HS-27A (cell line): ENCODE measurements around the gene SCRN2.

Source experiments
- DNase-seq: peaks from one replicate; pipeline ENCODE4 v3.0.0-alpha.2; 2012; ENCODE audit warnings: low read depth, missing footprints

SCRN2 gene

DNA sequence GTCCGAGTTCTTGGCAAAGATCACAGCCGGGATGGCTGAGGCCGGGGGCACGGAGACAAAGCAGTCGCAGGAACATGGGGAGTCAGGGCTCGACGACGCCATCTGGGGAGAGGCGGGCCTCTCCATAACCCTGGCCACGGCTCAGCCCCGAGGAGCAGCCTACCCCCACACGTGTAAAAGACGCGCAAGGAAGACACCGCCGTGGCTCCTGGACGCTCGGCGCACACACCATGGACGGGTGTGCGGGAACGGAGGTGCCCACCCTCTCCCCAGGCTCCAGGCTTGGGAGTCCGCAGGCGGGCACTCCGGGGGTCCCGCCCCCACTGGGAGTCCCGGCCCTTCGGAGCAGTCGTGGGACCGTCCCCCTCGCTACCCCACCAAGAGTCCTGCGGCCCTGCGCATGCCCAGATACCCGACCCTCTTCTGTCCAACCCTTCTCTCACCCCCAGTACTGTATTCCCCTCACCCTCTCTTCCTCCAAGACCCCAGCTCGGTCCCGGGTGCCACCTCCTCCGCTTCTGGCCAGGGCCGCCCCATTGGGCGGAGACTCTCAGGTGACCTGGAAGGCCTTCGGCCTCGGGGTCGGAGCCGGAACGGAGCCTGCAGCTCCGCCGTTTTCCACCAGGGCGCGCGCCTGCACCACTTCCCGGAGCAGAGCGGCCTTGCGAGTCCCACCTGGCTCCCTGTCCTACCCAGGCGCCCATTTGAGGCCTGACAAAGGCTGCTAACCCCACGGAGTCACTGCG lies at the start of gene SCRN2:
TSS of gene SCRN2 (minus strand) at position 532 of the 746 bp plus-strand sequence. CDS start at position 102, 430 bp downstream.
- peak; percentile 77 for DNase-seq

- DNase-seq, result peak; percentile 47
Observed at GRCh38 chr17:47889734-47890529, 48.9 kb upstream of the SCRN2 start.

- no peak for DNase-seq
Observed at GRCh38 chr17:47888293-47888692, 47.2 kb upstream of the SCRN2 start.

- DNase-seq, result no peak
Observed at GRCh38 chr17:47884905-47885730, 44.0 kb upstream of the SCRN2 start.

DNA sequence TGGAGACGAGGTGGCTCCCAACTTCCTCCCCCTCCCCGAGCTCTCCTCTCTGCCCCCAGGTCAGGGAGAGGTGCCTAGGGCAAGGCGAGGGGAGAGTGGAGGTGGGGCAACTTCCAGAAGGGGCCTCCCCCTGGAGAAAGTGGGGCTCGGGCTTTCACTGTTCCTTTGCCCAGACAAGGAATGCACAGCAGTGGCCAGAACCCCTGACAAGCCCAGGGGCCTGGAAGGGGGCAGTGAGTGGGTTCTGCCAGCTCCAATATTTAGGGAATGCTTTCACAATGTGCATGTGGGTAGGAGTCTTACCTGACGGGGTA lies 43.3 kb upstream of the SCRN2 start:
- DNase-seq, result no peak

GRCh38 chr17:47883589-47884426 lies 42.7 kb upstream of the SCRN2 start:
- no peak for DNase-seq

DNA sequence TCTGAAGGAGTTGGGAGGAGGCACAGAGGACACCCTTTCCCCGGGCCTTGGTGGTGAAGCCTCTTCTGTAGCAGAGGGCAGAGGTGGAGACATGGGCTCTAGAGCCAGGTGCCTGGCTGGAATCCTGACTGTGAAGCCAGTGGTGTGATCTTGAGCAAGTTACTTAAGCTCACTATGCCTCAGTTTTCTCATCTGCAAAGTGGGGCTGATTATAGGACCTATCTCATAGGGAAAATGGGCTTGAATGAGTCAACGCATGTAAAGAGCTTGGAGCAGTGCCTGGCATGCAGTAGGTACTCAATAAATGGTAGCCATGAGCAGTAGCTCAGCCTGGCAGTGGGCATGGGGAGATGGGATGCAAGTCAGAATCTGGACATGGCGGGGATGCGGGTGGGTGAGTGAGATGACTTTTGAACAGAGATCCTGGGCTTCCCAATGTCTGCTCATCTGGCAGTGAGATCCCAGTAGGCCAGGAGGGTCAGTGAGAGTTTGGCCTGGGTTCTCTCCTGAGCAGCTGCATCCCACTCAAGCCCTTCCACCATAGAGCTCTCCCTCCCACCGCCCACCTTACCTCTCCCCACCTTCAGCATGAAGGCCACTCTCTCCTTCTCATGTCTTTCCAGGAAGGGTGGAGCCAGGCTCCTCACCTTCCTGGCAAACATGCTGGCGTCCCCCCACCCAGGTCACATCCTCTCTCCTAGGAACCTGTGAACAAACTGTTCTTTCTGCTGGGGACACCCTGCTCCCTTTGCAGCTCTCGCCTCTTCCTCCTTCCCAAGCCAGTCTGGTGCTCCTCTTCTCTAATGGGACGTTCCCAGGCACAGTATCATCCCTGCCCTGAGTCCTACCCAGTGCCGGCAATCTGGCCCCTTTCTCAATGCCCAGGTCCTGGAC lies 41.9 kb upstream of the SCRN2 start:
- DNase-seq, result no peak

GRCh38 chr17:47882247-47882646 lies 41.2 kb upstream of the SCRN2 start:
- DNase-seq, result no peak

DNA sequence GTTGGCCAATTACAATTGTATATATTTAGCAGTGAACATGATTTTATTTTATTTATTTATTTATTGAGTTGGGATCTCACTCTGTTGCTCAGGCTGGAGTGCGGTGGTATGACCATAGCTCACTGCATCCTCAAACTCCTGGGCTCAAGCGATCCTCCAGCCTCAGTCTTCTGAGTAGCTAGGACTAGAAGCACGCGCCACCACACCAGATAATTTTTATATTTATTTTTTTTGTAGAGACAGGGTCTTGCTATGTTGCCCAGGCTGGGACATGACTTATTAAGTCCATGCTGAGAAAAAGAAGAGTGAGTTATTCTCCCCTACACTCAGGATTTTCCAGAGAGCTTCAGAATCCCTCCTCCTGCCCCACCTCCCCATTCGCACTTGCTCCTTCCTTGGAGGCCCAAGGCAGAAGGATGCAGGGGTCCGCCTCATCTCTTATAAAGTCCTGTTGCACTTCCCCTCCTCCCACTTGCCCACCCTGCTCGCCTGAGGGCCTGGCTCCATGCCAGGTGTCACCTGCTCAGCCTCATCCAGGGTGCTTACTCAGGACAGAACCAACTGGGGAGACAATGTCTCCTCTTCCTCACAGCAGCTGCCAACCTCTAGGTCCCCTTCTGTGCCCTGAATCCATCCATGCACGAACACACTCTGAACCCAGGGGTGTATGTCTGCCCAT lies 38.8 kb upstream of the SCRN2 start:
- no peak for DNase-seq

DNA sequence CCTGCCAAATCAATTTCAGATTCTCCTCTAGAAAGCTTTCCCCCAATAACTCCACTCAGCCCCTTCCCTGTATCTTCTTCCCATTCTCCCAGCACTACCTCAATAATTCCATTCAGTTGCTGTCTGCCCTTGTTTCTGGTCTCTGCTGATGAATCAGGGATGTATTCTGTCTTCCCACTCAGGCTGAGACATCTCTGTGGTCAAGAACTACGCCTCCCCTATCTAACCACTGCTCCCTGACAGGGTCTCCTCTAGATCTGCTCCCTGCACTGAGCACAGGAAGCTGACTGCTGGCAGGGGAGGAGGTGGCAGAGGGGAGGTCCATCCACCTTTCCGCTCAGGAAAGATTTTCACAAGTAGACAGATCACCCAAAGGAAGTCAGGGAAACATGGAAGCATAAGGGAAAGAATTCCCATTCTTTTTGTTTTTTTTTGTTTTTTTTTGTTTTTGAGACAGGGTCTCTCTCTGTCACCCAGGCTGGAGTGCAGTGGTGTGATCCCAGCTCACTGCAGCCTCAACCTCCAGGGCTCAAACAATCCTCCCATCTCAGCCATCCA lies 38.0 kb upstream of the SCRN2 start:
- no peak for DNase-seq

DNA sequence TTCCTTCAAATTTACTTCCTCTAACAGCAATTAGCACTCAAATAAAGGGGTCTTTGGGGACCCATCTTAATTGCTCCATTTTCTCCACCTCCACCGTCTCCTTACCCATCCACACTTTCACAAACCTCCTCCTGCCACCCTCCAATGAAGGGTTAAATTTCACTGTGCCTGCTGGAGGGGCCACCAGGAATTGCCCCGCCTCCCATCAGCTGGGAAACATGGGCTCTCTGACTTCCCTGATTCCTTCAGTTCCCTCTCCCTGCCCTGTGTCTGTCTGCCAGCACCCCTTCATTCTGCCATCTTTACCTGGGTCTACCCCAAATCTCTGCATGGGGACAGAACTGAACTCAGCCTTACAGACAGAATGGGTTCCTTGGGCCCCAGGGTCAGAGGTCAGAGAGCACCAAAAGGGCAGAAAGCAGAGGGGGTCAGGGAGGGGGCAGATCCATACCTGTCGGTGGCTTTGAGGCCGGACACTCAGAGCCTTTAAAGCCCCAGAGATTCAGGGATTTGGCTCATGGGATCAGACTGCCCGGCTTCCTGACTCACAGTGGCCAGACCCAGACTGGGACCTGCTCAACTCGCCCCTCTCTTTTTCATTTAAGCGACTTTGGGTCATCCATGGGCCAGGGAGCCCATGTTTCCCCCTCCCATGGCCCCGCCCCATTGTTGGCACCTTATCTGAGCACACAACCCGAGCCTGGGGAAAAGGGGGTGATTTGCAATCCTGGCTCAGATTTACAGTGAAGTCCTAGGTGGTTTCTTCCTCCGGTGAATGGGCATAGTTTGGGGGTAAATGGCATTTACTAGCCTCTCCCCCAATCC lies 37.3 kb upstream of the SCRN2 start:
- DNase-seq, result no peak

- no peak for DNase-seq
Observed at GRCh38 chr17:47877368-47878034, 36.4 kb upstream of the SCRN2 start.

DNA sequence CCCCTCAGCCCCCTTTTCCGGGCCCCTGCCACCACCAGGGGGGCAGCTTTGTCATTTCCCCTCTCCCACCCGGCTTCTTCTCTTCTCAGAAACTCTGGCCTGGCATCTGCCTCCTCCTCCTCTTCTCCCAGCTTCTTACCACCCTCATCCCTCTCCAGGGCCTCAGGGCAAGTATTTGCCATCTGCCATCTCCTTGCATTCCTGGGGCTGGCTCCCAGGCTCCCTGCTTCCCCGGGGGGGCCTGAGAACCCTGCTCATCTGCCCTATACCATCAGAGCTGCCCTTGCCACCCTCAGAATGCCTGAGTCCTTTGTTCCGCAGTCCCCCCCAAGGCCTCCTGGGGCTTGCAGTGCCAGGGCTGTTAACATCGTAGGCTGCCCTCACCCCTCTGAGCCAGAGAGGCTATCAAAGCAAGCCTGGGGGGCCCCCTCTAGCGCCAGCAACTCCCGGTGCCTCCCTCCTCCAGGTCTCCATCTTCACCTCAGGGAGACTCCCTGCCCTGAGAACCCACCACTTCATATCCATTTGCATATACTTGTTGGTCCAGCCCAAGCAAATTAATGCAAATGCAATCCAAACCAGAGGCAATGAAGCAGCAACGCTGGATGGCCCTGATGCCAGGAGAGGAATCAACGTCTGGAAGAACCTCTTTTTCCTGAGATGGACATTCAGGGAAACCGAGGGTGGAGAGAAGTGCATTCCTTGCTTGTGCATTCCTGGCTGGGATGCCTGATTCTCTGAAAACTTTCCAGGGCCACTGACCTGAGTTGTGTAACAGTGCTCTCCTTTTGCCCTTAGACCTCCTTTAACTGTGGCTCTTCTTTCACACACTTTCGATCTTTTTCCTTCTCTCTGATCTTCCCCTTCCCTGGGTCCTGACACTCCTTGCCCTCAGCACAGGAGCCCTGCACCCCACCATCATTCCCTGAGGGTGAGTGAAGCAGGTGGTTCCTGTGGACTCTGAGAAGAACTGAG lies 34.2 kb upstream of the SCRN2 start:
- no peak for DNase-seq

DNA sequence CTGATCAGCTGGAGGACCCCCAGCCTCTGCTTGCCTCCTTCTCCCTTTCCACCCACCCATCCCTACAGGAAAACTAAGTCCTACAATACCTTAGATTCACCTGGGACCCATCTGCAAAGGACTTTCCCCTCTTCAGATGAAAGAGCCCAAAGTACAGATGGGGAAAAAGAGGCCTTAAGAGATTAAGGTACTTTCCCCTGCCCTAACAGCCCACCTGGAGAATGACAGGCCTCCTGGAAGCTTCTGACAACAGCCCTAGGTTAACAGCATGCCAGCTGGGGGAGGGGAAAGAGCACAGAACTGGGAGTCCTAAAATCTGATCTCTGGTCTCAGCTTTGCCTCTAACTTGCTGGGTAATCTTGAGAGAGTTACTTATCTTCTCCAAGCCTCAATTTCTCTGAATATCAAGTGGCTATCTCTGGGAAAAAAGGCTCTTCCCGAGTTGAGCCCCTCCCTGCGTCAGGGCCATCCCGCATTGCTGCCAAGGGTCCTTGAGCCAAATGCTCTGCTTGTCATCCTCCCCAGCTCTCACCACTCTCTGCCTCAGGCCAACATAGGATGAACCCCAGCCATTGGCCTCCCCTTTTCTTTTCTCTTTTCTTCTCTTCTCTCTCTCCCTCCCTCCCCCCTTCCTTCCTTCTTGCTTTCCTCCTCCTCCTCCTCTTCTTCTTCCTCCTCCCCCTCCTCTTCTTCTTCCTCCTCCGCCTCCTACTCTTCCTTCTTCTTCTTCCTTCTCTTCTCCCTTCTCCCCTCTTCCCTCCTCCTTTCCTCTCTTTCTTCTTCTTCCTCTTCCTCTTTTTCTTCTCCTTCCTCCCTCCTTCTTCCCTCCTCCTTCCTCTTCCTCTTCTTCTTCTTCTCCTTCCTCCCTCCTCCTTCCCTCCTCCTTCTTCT lies 32.4 kb upstream of the SCRN2 start:
- DNase-seq, result no peak

DNA sequence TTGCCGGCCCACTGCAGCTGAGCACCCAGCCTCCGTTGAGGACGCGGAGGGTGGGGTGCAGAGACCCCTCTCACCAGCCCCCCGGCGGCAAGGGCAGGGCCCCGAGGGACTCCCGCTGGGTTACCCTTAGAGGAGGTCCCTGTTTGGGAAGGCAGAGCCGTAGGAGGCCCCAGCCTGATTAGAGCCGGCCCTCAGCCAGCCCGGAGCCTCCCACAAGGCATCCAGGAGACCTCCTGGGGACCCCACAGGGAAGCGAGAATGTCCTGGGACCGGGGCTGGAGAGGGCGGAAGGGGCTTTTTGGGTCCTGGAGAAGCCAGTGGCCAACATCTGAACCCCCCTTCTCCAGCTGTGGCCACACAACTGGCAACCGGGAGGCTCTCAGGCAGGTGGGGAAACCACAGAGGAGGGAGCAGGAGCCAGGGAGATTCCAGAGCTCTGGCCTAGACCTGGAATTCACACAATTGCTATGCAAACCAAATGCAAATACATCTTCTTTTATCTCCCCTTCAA lies 31.6 kb upstream of the SCRN2 start:
- no peak for DNase-seq
